ENCODE measurements around the gene AQP5.

AQP5 gene

GRCh38 chr12:49942921-49943624 lies 18.6 kb upstream of the AQP5 start:
- TF ChIP-seq EGR1 (IDR thresholded peaks at IDR 0.05): no peak
- TF ChIP-seq EP300 (IDR thresholded peaks at IDR 0.05; ENCODE audit: borderline replicate concordance): no peak
- no peak for TF ChIP-seq NFIC (IDR thresholded peaks at IDR 0.05)
- no peak for TF ChIP-seq YY1 (IDR thresholded peaks at IDR 0.05; ENCODE audit: low read depth)
- no peak for TF ChIP-seq CREB1 (IDR thresholded peaks at IDR 0.05; ENCODE audit: low read depth)
- no peak for TF ChIP-seq REST (IDR thresholded peaks at IDR 0.05; ENCODE audit: low read depth)
- TF ChIP-seq RAD21 (IDR thresholded peaks at IDR 0.05; ENCODE audit: low read depth): no peak
- TF ChIP-seq FOXM1 (IDR thresholded peaks at IDR 0.05; ENCODE audit: borderline replicate concordance, low read depth): no peak
- no peak for TF ChIP-seq CEBPB (IDR thresholded peaks at IDR 0.05)
- TF ChIP-seq ZBTB7A (IDR thresholded peaks at IDR 0.05; ENCODE audit: low read depth): no peak
- TF ChIP-seq TCF12 (IDR thresholded peaks at IDR 0.05; ENCODE audit: low read depth): no peak
- TF ChIP-seq TEAD4 (IDR thresholded peaks at IDR 0.05): no peak
- TF ChIP-seq USF1 (IDR thresholded peaks at IDR 0.05): no peak
- no peak for TF ChIP-seq MAX (IDR thresholded peaks at IDR 0.05)
- TF ChIP-seq TAF1 (IDR thresholded peaks at IDR 0.05; ENCODE audit: low read depth): no peak

- TF ChIP-seq TEAD4 (IDR thresholded peaks at IDR 0.05) (no peak), YY1 (IDR thresholded peaks at IDR 0.05; ENCODE audit: low read depth) (no peak), TCF12 (IDR thresholded peaks at IDR 0.05; ENCODE audit: low read depth) (no peak), EP300 (IDR thresholded peaks at IDR 0.05; ENCODE audit: borderline replicate concordance) (0 out of 2 replicates have a peak, but pooled peaks have one; percentile 13), RAD21 (IDR thresholded peaks at IDR 0.05; ENCODE audit: low read depth) (no peak), EGR1 (IDR thresholded peaks at IDR 0.05) (no peak), CREB1 (IDR thresholded peaks at IDR 0.05; ENCODE audit: low read depth) (no peak), ZBTB7A (IDR thresholded peaks at IDR 0.05; ENCODE audit: low read depth) (0 out of 2 replicates have a peak, but pooled peaks have one; percentile 19)
Measured at GRCh38 chr12:49943625-49943960, 18.1 kb upstream of the AQP5 start.

GRCh38 chr12:49944046-49944445 lies 17.6 kb upstream of the AQP5 start:
- TF ChIP-seq USF1 (IDR thresholded peaks at IDR 0.05): no peak
- no peak for TF ChIP-seq ZBTB7A (IDR thresholded peaks at IDR 0.05; ENCODE audit: low read depth)
- TF ChIP-seq TEAD4 (IDR thresholded peaks at IDR 0.05): no peak
- TF ChIP-seq NFIC (IDR thresholded peaks at IDR 0.05): no peak
- TF ChIP-seq REST (IDR thresholded peaks at IDR 0.05; ENCODE audit: low read depth): no peak
- TF ChIP-seq FOXM1 (IDR thresholded peaks at IDR 0.05; ENCODE audit: borderline replicate concordance, low read depth): no peak
- TF ChIP-seq TCF12 (IDR thresholded peaks at IDR 0.05; ENCODE audit: low read depth): no peak
- TF ChIP-seq EP300 (IDR thresholded peaks at IDR 0.05; ENCODE audit: borderline replicate concordance): no peak
- TF ChIP-seq TAF1 (IDR thresholded peaks at IDR 0.05; ENCODE audit: low read depth): no peak
- TF ChIP-seq CREB1 (IDR thresholded peaks at IDR 0.05; ENCODE audit: low read depth): no peak
- no peak for TF ChIP-seq YY1 (IDR thresholded peaks at IDR 0.05; ENCODE audit: low read depth)
- no peak for TF ChIP-seq EGR1 (IDR thresholded peaks at IDR 0.05)
- no peak for TF ChIP-seq MAX (IDR thresholded peaks at IDR 0.05)
- TF ChIP-seq CEBPB (IDR thresholded peaks at IDR 0.05): no peak
- TF ChIP-seq RAD21 (IDR thresholded peaks at IDR 0.05; ENCODE audit: low read depth): no peak

GRCh38 chr12:49944718-49945117 lies 17.0 kb upstream of the AQP5 start:
- TF ChIP-seq YY1 (IDR thresholded peaks at IDR 0.05; ENCODE audit: low read depth): no peak
- TF ChIP-seq EP300 (IDR thresholded peaks at IDR 0.05; ENCODE audit: borderline replicate concordance): no peak
- no peak for TF ChIP-seq RAD21 (IDR thresholded peaks at IDR 0.05; ENCODE audit: low read depth)
- TF ChIP-seq USF1 (IDR thresholded peaks at IDR 0.05): no peak
- TF ChIP-seq TEAD4 (IDR thresholded peaks at IDR 0.05): no peak
- no peak for TF ChIP-seq FOXM1 (IDR thresholded peaks at IDR 0.05; ENCODE audit: borderline replicate concordance, low read depth)

- peak; percentile 52; the same call in 1 of the 2 replicates for TF ChIP-seq MAX (IDR thresholded peaks at IDR 0.05)
- TF ChIP-seq EGR1 (IDR thresholded peaks at IDR 0.05): no peak
- TF ChIP-seq RAD21 (IDR thresholded peaks at IDR 0.05; ENCODE audit: low read depth): peak; percentile 71
Measured at GRCh38 chr12:49945394-49946080, 16.1 kb upstream of the AQP5 start.

Data from Ishikawa (cell line).